Neural crest cell (in vitro differentiated cells): ENCODE measurements around the gene CD28. TPM values are rescaled to one million over a fixed set of nuclear protein-coding genes. Genes with fewer than 3 reads are reported as not detected.

Experiments
- DNase-seq: peaks from one replicate; pipeline ENCODE4 v3.0.0; 2021; ENCODE audit warnings: low read depth, mixed read lengths, low spot score
- H3K27ac Mint-ChIP-seq: one replicate; pipeline ENCODE4 v1.8.0; 2021; ENCODE audit warnings: mild to moderate bottlenecking, mixed read lengths; ENCODE audit not compliant: unreplicated experiment
- H3K27me3 Mint-ChIP-seq: 2 replicates; pipeline ENCODE4 v1.8.0; 2021; ENCODE audit warnings: low read depth, mild to moderate bottlenecking, mixed read lengths
- H3K36me3 Mint-ChIP-seq: 2 replicates; pipeline ENCODE4 v1.8.0; 2021; ENCODE audit warnings: low read depth, mild to moderate bottlenecking, mixed read lengths
- H3K4me1 Mint-ChIP-seq: 2 replicates; pipeline ENCODE4 v1.8.0; 2021; ENCODE audit warnings: mixed read lengths
- H3K4me3 Mint-ChIP-seq: one replicate; pipeline ENCODE4 v1.8.0; 2021; ENCODE audit warnings: mild to moderate bottlenecking, mixed read lengths
- H3K9me3 Mint-ChIP-seq: 2 replicates; pipeline ENCODE4 v1.8.0; 2021; ENCODE audit warnings: mixed read lengths
- CTCF ChIP-seq: fragments of 200-600 bp; sonication (generic); conservative IDR thresholded peaks from 2 replicates; pipeline ENCODE4 v1.5.0; 2021; ENCODE audit warnings: antibody characterized with exemption, mild to moderate bottlenecking
- total RNA-seq: library from RNA; stranded (reverse); gene quantifications from 2 replicates; pipeline ENCODE4 v1.2.1, GENCODE V29; 2021

Gene CD28
- total RNA-seq, 1 donor from 2014 or later: not detected

GRCh38 chr2:203730883-203731282, 24.4 kb downstream of the CD28 start:
- no peak for TF ChIP-seq CTCF
- Mint-ChIP-seq H3K36me3 (no peaks in the 10 kb centered on the region), H3K4me1 (peaks cover 7% of the 10 kb centered on the region), H3K4me3 (no peak overlapping the region), H3K9me3 (no peaks in the 10 kb centered on the region), H3K27me3 (no peaks in the 10 kb centered on the region), H3K27ac (no peak overlapping the region)
- DNase-seq: no peak

- Mint-ChIP-seq H3K9me3 (no peaks in the 10 kb centered on the region), H3K27ac (no peak overlapping the region), H3K36me3 (no peaks in the 10 kb centered on the region), H3K27me3 (no peaks in the 10 kb centered on the region), H3K4me1 (peaks cover 7% of the 10 kb centered on the region), H3K4me3 (no peak overlapping the region)
- no peak for TF ChIP-seq CTCF
- DNase-seq: no peak
Observed at GRCh38 chr2:203732092-203732952, 25.9 kb downstream of the CD28 start.

- no peaks in the 10 kb centered on the region for H3K36me3 Mint-ChIP-seq
- no peak overlapping the region for H3K4me3 Mint-ChIP-seq
- peaks cover 7% of the 10 kb centered on the region for H3K4me1 Mint-ChIP-seq
- DNase-seq: no peak
- no peak for TF ChIP-seq CTCF
- H3K9me3 Mint-ChIP-seq: no peaks in the 10 kb centered on the region
- no peak overlapping the region for H3K27ac Mint-ChIP-seq
- no peaks in the 10 kb centered on the region for H3K27me3 Mint-ChIP-seq
Observed at GRCh38 chr2:203732953-203733510, 26.6 kb downstream of the CD28 start.

GRCh38 chr2:203733684-203734083, 27.2 kb downstream of the CD28 start:
- H3K27ac Mint-ChIP-seq: no peak overlapping the region
- H3K36me3 Mint-ChIP-seq: no peaks in the 10 kb centered on the region
- peaks cover 7% of the 10 kb centered on the region for H3K4me1 Mint-ChIP-seq
- TF ChIP-seq CTCF: no peak
- H3K9me3 Mint-ChIP-seq: no peaks in the 10 kb centered on the region
- no peak overlapping the region for H3K4me3 Mint-ChIP-seq
- no peaks in the 10 kb centered on the region for H3K27me3 Mint-ChIP-seq
- no peak for DNase-seq

GRCh38 chr2:203734276-203734983, 28.0 kb downstream of the CD28 start:
- Mint-ChIP-seq H3K4me1 (peaks cover 7% of the 10 kb centered on the region), H3K4me3 (no peak overlapping the region), H3K9me3 (no peaks in the 10 kb centered on the region), H3K36me3 (no peaks in the 10 kb centered on the region), H3K27ac (no peak overlapping the region), H3K27me3 (no peaks in the 10 kb centered on the region)
- DNase-seq: no peak
- no peak for TF ChIP-seq CTCF
